ENCODE data around the gene GSDME. TPM values are rescaled to one million over a fixed set of nuclear protein-coding genes. Genes with fewer than 3 reads are reported as not detected.
A peak's percentile ranks its signal among the peaks of the same experiment; 100 is the strongest.

The GSDME gene
- polyA plus RNA-seq, 1 of the 3 experiments (the other 2 are of a cell fraction) = 109 TPM

DNA sequence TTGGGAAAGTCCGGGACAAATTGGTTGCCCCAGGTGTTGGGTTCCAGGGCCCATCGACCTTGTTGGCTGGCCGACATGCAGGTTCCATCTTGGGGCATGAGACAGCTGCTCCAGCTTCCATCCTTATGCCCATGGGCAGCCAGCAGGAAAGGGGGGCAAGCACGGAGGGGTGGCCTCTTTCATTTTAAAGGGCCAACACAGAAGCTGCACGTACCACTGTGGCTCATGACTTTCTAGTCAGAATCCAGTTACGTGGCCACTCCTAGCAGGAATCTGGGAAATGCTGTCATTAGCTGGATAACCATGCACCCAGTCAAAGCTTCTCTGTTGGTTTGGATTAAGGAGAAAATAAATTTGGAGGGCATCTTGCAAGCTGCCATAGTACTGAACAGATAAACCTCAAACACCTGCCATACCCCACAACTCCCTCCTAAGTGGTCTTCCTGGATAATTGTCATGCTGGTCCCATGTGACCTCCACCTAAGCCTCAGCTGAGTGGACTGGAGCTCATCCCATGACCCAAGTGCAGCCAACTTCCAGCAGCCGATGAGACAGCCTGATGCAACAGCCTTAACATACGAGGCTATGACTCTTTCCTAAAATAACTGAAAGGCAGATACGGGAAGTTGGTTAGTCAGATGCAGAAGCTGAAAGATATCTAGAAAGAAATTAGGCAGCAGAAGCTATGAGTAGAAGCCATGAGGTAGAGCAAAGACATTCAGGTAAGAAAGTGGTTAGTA lies 21.4 kb upstream of the GSDME start:
- Histone ChIP-seq H3K79me2 (ENCODE audit: insufficient read depth) (no peaks in the 10 kb centered on the region), H3K4me3 (ENCODE audit: low read depth in 2 of 2, low read length in 1 of 2) (no peak overlapping the region), H3K36me3 (replicated peaks in 1 of 2; ENCODE audit: control insufficient read depth in 1 of 2, insufficient read depth in 2 of 2, low read length in 1 of 2) (no peaks in the 10 kb centered on the region), H2AFZ (ENCODE audit: low read depth) (no peak overlapping the region), H3K27ac (ENCODE audit: low read depth in 2 of 2, low read length in 1 of 2) (peak overlapping the region in 1 of 2 experiments; percentile 45; a peak in 2 of 4 replicates), H3K9me3 (no peaks in the 10 kb centered on the region), H3K27me3 (ENCODE audit: insufficient read depth) (no peaks in the 10 kb centered on the region), H4K20me1 (ENCODE audit: insufficient read depth) (no peaks in the 10 kb centered on the region), H3K4me1 (ENCODE audit: control insufficient read depth in 1 of 2, insufficient read depth in 2 of 2, low read depth in 1 of 2, low read length in 1 of 2) (peaks cover 0 to 8% of the 10 kb centered on the region in 2 experiments; a peak in 1 of 4 replicates), H3K4me2 (0 out of 2 replicates have a peak overlapping the region, but pooled peaks have one; percentile 4), H3F3A (replicated peaks; ENCODE audit: insufficient read depth) (no peaks in the 10 kb centered on the region), H3K9me2 (no peaks in the 10 kb centered on the region), H3K9ac (no peak overlapping the region)
- no peak for TF ChIP-seq RFX5 (IDR thresholded peaks at IDR 0.05; ENCODE audit: low read length)
- no peak for TF ChIP-seq EZH2phosphoT487 (IDR thresholded peaks at IDR 0.05; ENCODE audit: borderline replicate concordance, low read depth)
- TF ChIP-seq TAF1 (IDR thresholded peaks at IDR 0.05; ENCODE audit: borderline replicate concordance, low read depth, low read length) = no peak
- TF ChIP-seq EP300 (IDR thresholded peaks at IDR 0.05; ENCODE audit: borderline replicate concordance in 1 of 2, low read depth in 1 of 2, low read length in 1 of 2) = no peak
- no peak for TF ChIP-seq JUND (IDR thresholded peaks at IDR 0.05)
- TF ChIP-seq TCF12 (IDR thresholded peaks at IDR 0.05) = no peak
- TF ChIP-seq, protein P1, sequence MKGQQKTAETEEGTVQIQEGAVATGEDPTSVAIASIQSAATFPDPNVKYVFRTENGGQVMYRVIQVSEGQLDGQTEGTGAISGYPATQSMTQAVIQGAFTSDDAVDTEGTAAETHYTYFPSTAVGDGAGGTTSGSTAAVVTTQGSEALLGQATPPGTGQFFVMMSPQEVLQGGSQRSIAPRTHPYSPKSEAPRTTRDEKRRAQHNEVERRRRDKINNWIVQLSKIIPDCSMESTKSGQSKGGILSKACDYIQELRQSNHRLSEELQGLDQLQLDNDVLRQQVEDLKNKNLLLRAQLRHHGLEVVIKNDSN (IDR thresholded peaks at IDR 0.05; ENCODE audit: borderline replicate concordance, low read depth) = no peak
- TF ChIP-seq, protein P2, sequence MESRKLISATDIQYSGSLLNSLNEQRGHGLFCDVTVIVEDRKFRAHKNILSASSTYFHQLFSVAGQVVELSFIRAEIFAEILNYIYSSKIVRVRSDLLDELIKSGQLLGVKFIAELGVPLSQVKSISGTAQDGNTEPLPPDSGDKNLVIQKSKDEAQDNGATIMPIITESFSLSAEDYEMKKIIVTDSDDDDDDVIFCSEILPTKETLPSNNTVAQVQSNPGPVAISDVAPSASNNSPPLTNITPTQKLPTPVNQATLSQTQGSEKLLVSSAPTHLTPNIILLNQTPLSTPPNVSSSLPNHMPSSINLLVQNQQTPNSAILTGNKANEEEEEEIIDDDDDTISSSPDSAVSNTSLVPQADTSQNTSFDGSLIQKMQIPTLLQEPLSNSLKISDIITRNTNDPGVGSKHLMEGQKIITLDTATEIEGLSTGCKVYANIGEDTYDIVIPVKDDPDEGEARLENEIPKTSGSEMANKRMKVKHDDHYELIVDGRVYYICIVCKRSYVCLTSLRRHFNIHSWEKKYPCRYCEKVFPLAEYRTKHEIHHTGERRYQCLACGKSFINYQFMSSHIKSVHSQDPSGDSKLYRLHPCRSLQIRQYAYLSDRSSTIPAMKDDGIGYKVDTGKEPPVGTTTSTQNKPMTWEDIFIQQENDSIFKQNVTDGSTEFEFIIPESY (IDR thresholded peaks at IDR 0.05; ENCODE audit: borderline replicate concordance, low read depth) = no peak
- TF ChIP-seq SMC3 (IDR thresholded peaks at IDR 0.05; ENCODE audit: low read depth, low read length) = no peak
- POLR2A ChIA-PET = no interaction called here
- WGBS (ENCODE audit: low lambda C conversion rate) = 83% methylated on average over 9 of the region's 9 CpGs
- CTCF ChIA-PET = interaction anchor here (0.8 to 3.3 kb wide), 5 partner anchors 28 to 315 kb away, joined by 3 to 20 read pairs (median 4); no protein-coding TSS in a partner anchor
- no peak for DNase-seq

DNA sequence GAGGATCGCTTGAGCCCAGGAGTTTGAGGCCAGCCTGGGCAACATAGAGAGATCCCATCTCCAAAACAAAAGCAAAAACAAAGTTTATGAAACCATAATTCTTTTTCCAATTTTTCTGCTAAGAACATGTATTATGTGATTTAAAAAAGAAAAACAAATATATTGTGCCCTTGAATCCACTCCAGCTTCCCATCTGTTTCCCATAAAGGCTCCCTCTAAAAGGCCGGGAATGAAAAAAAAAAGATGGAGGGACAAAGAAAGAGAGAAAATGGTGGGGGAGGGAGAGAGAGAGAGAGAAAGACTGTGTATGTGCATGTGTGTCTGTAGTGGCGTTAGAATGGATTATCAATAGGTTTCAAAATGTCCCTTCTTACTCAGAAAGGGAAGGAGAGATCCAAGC lies 20.5 kb upstream of the GSDME start:
- TF ChIP-seq, protein P3, sequence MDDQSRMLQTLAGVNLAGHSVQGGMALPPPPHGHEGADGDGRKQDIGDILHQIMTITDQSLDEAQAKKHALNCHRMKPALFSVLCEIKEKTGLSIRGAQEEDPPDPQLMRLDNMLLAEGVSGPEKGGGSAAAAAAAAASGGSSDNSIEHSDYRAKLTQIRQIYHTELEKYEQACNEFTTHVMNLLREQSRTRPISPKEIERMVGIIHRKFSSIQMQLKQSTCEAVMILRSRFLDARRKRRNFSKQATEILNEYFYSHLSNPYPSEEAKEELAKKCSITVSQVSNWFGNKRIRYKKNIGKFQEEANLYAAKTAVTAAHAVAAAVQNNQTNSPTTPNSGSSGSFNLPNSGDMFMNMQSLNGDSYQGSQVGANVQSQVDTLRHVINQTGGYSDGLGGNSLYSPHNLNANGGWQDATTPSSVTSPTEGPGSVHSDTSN (IDR thresholded peaks at IDR 0.05) = no peak
- no peak for TF ChIP-seq RXRA (IDR thresholded peaks at IDR 0.05; ENCODE audit: borderline replicate concordance, low read depth)
- TF ChIP-seq TCF12 (IDR thresholded peaks at IDR 0.05) = 0 out of 2 replicates have a peak, but pooled peaks have one; percentile 4
- TF ChIP-seq, protein P4, sequence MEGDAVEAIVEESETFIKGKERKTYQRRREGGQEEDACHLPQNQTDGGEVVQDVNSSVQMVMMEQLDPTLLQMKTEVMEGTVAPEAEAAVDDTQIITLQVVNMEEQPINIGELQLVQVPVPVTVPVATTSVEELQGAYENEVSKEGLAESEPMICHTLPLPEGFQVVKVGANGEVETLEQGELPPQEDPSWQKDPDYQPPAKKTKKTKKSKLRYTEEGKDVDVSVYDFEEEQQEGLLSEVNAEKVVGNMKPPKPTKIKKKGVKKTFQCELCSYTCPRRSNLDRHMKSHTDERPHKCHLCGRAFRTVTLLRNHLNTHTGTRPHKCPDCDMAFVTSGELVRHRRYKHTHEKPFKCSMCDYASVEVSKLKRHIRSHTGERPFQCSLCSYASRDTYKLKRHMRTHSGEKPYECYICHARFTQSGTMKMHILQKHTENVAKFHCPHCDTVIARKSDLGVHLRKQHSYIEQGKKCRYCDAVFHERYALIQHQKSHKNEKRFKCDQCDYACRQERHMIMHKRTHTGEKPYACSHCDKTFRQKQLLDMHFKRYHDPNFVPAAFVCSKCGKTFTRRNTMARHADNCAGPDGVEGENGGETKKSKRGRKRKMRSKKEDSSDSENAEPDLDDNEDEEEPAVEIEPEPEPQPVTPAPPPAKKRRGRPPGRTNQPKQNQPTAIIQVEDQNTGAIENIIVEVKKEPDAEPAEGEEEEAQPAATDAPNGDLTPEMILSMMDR (IDR thresholded peaks at IDR 0.05) = no peak
- H3K4me3 ChIP-seq (ENCODE audit: low read depth in 2 of 2, low read length in 1 of 2) = no peak overlapping the region
- DNase-seq = no peak
- POLR2A ChIA-PET = interaction anchor here (0.9 kb wide), 1 partner anchor 21 kb away, joined by 4 read pairs; no protein-coding TSS in a partner anchor
- H3K79me2 ChIP-seq (ENCODE audit: insufficient read depth) = no peaks in the 10 kb centered on the region
- CTCF ChIA-PET = interaction anchor here (1.3 to 3.3 kb wide), 5 partner anchors 13 to 321 kb away, joined by 3 to 20 read pairs (median 6); no protein-coding TSS in a partner anchor
- no peaks in the 10 kb centered on the region for H3K36me3 ChIP-seq (replicated peaks in 1 of 2; ENCODE audit: control insufficient read depth in 1 of 2, insufficient read depth in 2 of 2, low read length in 1 of 2)
- no peaks in the 10 kb centered on the region for H3K27me3 ChIP-seq (ENCODE audit: insufficient read depth)
- H3K9me2 ChIP-seq = no peaks in the 10 kb centered on the region
- H3F3A ChIP-seq (replicated peaks; ENCODE audit: insufficient read depth) = no peaks in the 10 kb centered on the region
- H3K9ac ChIP-seq = no peak overlapping the region
- H2AFZ ChIP-seq (ENCODE audit: low read depth) = no peak overlapping the region
- no peak overlapping the region for H3K4me2 ChIP-seq
- no peaks in the 10 kb centered on the region for H4K20me1 ChIP-seq (ENCODE audit: insufficient read depth)
- peaks cover 0 to 8% of the 10 kb centered on the region in 2 experiments; a peak in 1 of 4 replicates for H3K4me1 ChIP-seq (ENCODE audit: control insufficient read depth in 1 of 2, insufficient read depth in 2 of 2, low read depth in 1 of 2, low read length in 1 of 2)
- H3K9me3 ChIP-seq = no peaks in the 10 kb centered on the region
- H3K27ac ChIP-seq (ENCODE audit: low read depth in 2 of 2, low read length in 1 of 2) = no peak overlapping the region
- WGBS (ENCODE audit: low lambda C conversion rate) = 89% methylated on average over 3 of the region's 3 CpGs
